ENCODE data around the gene CMTM5.

DNA sequence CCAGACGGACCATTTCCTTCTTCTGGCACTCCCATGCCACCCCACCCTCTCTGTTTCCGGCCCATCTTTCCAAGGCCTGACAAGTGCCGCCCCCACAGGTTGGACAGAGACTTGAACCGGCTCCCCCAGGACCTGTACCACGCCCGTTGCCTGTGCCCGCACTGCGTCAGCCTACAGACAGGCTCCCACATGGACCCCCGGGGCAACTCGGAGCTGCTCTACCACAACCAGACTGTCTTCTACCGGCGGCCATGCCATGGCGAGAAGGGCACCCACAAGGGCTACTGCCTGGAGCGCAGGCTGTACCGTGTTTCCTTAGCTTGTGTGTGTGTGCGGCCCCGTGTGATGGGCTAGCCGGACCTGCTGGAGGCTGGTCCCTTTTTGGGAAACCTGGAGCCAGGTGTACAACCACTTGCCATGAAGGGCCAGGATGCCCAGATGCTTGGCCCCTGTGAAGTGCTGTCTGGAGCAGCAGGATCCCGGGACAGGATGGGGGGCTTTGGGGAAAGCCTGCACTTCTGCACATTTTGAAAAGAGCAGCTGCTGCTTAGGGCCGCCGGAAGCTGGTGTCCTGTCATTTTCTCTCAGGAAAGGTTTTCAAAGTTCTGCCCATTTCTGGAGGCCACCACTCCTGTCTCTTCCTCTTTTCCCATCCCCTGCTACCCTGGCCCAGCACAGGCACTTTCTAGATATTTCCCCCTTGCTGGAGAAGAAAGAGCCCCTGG, 1.2 kb upstream of the CMTM5 start:
- TF ChIP-seq, protein P1, sequence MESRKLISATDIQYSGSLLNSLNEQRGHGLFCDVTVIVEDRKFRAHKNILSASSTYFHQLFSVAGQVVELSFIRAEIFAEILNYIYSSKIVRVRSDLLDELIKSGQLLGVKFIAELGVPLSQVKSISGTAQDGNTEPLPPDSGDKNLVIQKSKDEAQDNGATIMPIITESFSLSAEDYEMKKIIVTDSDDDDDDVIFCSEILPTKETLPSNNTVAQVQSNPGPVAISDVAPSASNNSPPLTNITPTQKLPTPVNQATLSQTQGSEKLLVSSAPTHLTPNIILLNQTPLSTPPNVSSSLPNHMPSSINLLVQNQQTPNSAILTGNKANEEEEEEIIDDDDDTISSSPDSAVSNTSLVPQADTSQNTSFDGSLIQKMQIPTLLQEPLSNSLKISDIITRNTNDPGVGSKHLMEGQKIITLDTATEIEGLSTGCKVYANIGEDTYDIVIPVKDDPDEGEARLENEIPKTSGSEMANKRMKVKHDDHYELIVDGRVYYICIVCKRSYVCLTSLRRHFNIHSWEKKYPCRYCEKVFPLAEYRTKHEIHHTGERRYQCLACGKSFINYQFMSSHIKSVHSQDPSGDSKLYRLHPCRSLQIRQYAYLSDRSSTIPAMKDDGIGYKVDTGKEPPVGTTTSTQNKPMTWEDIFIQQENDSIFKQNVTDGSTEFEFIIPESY (IDR thresholded peaks at IDR 0.05; ENCODE audit: borderline replicate concordance, low read depth) = no peak
- no peak for TF ChIP-seq JUND (IDR thresholded peaks at IDR 0.05)
- TF ChIP-seq, protein P2, sequence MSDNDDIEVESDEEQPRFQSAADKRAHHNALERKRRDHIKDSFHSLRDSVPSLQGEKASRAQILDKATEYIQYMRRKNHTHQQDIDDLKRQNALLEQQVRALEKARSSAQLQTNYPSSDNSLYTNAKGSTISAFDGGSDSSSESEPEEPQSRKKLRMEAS (IDR thresholded peaks at IDR 0.05; ENCODE audit: low read depth) = no peak
- TF ChIP-seq, protein P3, sequence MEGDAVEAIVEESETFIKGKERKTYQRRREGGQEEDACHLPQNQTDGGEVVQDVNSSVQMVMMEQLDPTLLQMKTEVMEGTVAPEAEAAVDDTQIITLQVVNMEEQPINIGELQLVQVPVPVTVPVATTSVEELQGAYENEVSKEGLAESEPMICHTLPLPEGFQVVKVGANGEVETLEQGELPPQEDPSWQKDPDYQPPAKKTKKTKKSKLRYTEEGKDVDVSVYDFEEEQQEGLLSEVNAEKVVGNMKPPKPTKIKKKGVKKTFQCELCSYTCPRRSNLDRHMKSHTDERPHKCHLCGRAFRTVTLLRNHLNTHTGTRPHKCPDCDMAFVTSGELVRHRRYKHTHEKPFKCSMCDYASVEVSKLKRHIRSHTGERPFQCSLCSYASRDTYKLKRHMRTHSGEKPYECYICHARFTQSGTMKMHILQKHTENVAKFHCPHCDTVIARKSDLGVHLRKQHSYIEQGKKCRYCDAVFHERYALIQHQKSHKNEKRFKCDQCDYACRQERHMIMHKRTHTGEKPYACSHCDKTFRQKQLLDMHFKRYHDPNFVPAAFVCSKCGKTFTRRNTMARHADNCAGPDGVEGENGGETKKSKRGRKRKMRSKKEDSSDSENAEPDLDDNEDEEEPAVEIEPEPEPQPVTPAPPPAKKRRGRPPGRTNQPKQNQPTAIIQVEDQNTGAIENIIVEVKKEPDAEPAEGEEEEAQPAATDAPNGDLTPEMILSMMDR (IDR thresholded peaks at IDR 0.05) = no peak
- TF ChIP-seq FOXM1 (IDR thresholded peaks at IDR 0.05; ENCODE audit: low read depth) = no peak
